CD4-positive, CD25-positive, alpha-beta regulatory T cell (primary cell): ENCODE measurements around the gene AVPR1B. TPM values are rescaled to one million over a fixed set of nuclear protein-coding genes. Genes with fewer than 3 reads are reported as not detected.

Experiments used
- ATAC-seq, 2 donors: fragments of 150-1000 bp; cut with Tn5 transposase; one replicate each; pipeline ENCODE4 v1.10.0; 2021; ENCODE audit warnings: low read depth in 2 of 2, moderate number of reproducible peaks in 2 of 2, moderate library complexity in 1 of 2
- DNase-seq, 3 donors: peaks; one replicate each; pipeline versions ENCODE4 v3.0.0 to v3.0.0-alpha.2; 2012 to 2022; ENCODE audit warnings: mixed read lengths in 1 of 3
- H3K27ac ChIP-seq: one replicate; pipeline ENCODE4 v1.7.0; 2013; ENCODE audit warnings: mild to moderate bottlenecking, low read length; ENCODE audit not compliant: insufficient read depth, poor library complexity, severe bottlenecking
- H3K27me3 ChIP-seq: one replicate; pipeline ENCODE4 v1.7.0; 2013; ENCODE audit warnings: low read length; ENCODE audit not compliant: control insufficient read depth, insufficient read depth
- H3K36me3 ChIP-seq: one replicate; pipeline ENCODE4 v1.7.0; 2013; ENCODE audit warnings: mild to moderate bottlenecking, low read length, moderate library complexity; ENCODE audit not compliant: control insufficient read depth, insufficient read depth
- H3K4me1 ChIP-seq: 2 replicates; pipeline ENCODE4 v1.7.0; 2013; ENCODE audit warnings: mild to moderate bottlenecking, low read length; ENCODE audit not compliant: insufficient read depth, control insufficient read depth, poor library complexity, severe bottlenecking
- H3K4me3 ChIP-seq: one replicate; pipeline ENCODE4 v1.7.0; 2013; ENCODE audit warnings: low read depth, mild to moderate bottlenecking, low read length, moderate library complexity
- H3K9me3 ChIP-seq, 2 experiments: 1 replicate in 1 of 2; 2 replicates in 1 of 2; pipeline ENCODE4 v1.7.0; 2013; ENCODE audit warnings: low read length in 2 of 2, mild to moderate bottlenecking in 1 of 2, moderate library complexity in 1 of 2; ENCODE audit not compliant: control insufficient read depth in 2 of 2
- H3K27ac Mint-ChIP-seq, 3 donors: one replicate each; pipeline ENCODE4 v1.8.0; 2020 to 2022; ENCODE audit warnings: mild to moderate bottlenecking in 3 of 3, mixed read lengths in 3 of 3, moderate library complexity in 2 of 3
- H3K27me3 Mint-ChIP-seq: one replicate; pipeline ENCODE4 v1.8.0; 2022; ENCODE audit warnings: mild to moderate bottlenecking, mixed read lengths
- H3K36me3 Mint-ChIP-seq: one replicate; pipeline ENCODE4 v1.8.0; 2020; ENCODE audit warnings: mixed read lengths
- H3K4me1 Mint-ChIP-seq, 4 donors: one replicate each; pipeline ENCODE4 v1.8.0; 2020 to 2022; ENCODE audit warnings: mixed read lengths in 4 of 4, mild to moderate bottlenecking in 1 of 4
- H3K4me3 Mint-ChIP-seq, 4 donors: one replicate each; pipeline ENCODE4 v1.8.0; 2020 to 2022; ENCODE audit warnings: mild to moderate bottlenecking in 4 of 4, mixed read lengths in 4 of 4, moderate library complexity in 3 of 4
- H3K9me3 Mint-ChIP-seq, 7 donors: one replicate each; pipeline ENCODE4 v1.8.0; 2020 to 2022; ENCODE audit warnings: mixed read lengths in 7 of 7, mild to moderate bottlenecking in 3 of 7, moderate library complexity in 2 of 7
- polyA plus RNA-seq, 4 donors: library from polyadenylated mRNA; unstranded; fragments of 300-500 nt; fragmentation: Illumina TruSeq; gene quantifications; one replicate each; pipeline ENCODE4 v1.2.3, GENCODE V29; 2021
- total RNA-seq: library from RNA; stranded (reverse); gene quantifications from one replicate; pipeline ENCODE4 v1.2.3, GENCODE V29; 2022

Gene AVPR1B
- total and polyA plus RNA-seq, 5 donors from 2014 or later, result not detected

GRCh38 chr1:206120406-206120805 is 3.2 kb upstream of the AVPR1B start:
- peaks cover 26% of the 10 kb centered on the region for H3K27me3 ChIP-seq
- H3K9me3 Mint-ChIP-seq, result peaks cover 0 to 14% (median 5%) of the 10 kb centered on the region in 7 donors
- no peaks in the 10 kb centered on the region for H3K36me3 Mint-ChIP-seq
- H3K27me3 Mint-ChIP-seq, result peaks cover 70% of the 10 kb centered on the region
- H3K27ac ChIP-seq, result no peak overlapping the region
- H3K4me1 Mint-ChIP-seq, result peaks cover 0 to 10% (median 0%) of the 10 kb centered on the region in 4 donors
- H3K27ac Mint-ChIP-seq, result no peak overlapping the region
- H3K9me3 ChIP-seq, result peaks cover 6 to 15% of the 10 kb centered on the region in 2 experiments
- ATAC-seq (no peak), DNase-seq (no peak)
- H3K4me3 Mint-ChIP-seq, result no peak overlapping the region
- H3K36me3 ChIP-seq, result no peaks in the 10 kb centered on the region
- H3K4me3 ChIP-seq, result no peak overlapping the region
- peaks cover 6% of the 10 kb centered on the region for H3K4me1 ChIP-seq

GRCh38 chr1:206116873-206117150 is 376 bp downstream of the AVPR1B start:
- H3K4me1 Mint-ChIP-seq, result peaks cover 0 to 10% (median 0%) of the 10 kb centered on the region in 4 donors
- H3K9me3 Mint-ChIP-seq, result peaks cover 0 to 9% (median 2%) of the 10 kb centered on the region in 7 donors
- no peaks in the 10 kb centered on the region for H3K36me3 ChIP-seq

DNA sequence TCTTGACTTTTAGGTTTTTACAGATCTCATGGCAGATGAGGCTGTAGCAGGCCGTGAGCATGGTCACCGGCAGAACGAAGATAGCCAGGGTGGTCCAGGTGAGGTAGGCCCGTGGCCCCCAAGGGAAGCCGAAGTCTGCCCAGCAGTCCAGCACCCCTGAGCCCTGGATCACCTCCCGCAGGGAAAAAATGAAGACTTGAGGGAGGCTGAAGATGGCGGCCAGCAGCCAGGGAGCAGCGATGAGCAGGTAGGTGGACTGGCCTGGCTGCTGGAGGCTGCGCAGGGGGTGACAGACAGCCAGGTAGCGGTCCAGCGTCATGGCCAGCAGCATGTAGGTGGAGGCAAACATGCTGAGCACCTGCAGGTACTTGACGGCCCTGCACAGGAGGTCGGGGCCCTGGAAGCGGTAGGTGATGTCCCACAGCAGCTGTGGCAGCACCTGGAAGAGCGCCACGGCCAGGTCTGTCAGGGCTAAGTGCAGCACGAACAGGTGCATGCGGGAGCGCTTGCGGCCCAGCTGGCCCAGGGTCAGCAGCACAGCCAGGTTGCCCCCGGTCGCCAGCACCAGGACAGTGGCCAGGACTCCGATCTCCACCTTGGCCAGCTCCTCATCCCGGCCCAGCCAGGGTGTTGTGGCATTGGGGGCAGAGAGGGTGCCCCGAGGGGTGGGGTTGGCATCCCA is 856 bp downstream of the AVPR1B start:
- ATAC-seq (no peak), DNase-seq (no peak)
- no peaks in the 10 kb centered on the region for H3K36me3 ChIP-seq
- peak overlapping the region in 1 of 4 donors; percentile 36 for H3K4me3 Mint-ChIP-seq
- peaks cover 16% of the 10 kb centered on the region for H3K27me3 ChIP-seq
- peaks cover 6% of the 10 kb centered on the region for H3K4me1 ChIP-seq
- no peak overlapping the region for H3K4me3 ChIP-seq
- no peak overlapping the region for H3K27ac ChIP-seq
- H3K4me1 Mint-ChIP-seq, result peaks cover 0 to 10% (median 0%) of the 10 kb centered on the region in 4 donors
- H3K9me3 ChIP-seq, result peaks cover 0 to 8% of the 10 kb centered on the region in 2 experiments
- H3K27ac Mint-ChIP-seq, result no peak overlapping the region
- peaks cover 62% of the 10 kb centered on the region for H3K27me3 Mint-ChIP-seq
- no peaks in the 10 kb centered on the region for H3K36me3 Mint-ChIP-seq
- H3K9me3 Mint-ChIP-seq, result peaks cover 0 to 5% (median 2%) of the 10 kb centered on the region in 7 donors

More at GRCh38 chr1:206116873-206117150, 376 bp downstream of the AVPR1B start:
- H3K4me1 ChIP-seq, result peaks cover 6% of the 10 kb centered on the region
- peaks cover 16% of the 10 kb centered on the region for H3K27me3 ChIP-seq
- H3K27me3 Mint-ChIP-seq, result peaks cover 62% of the 10 kb centered on the region
- DNase-seq (no peak), ATAC-seq (no peak)
- no peak overlapping the region for H3K4me3 ChIP-seq
- no peak overlapping the region for H3K27ac ChIP-seq
- H3K36me3 Mint-ChIP-seq, result no peaks in the 10 kb centered on the region
- H3K27ac Mint-ChIP-seq, result peak overlapping the region in 1 of 3 donors; percentile 83
- H3K9me3 ChIP-seq, result peaks cover 1 to 12% of the 10 kb centered on the region in 2 experiments
- H3K4me3 Mint-ChIP-seq, result peak overlapping the region in 2 of 4 donors; percentile 36 to 38

- H3K9me3 ChIP-seq, result peaks cover 0 to 2% of the 10 kb centered on the region in 2 experiments
- Mint-ChIP-seq H3K4me3 (peak overlapping the region in 1 of 4 donors; percentile 26), H3K4me1 (peaks cover 0 to 10% (median 0%) of the 10 kb centered on the region in 4 donors), H3K27me3 (peaks cover 60% of the 10 kb centered on the region), H3K27ac (no peak overlapping the region), H3K9me3 (peaks cover 0 to 5% (median 0%) of the 10 kb centered on the region in 7 donors), H3K36me3 (no peaks in the 10 kb centered on the region)
- no peak for DNase-seq
- H3K4me1 ChIP-seq, result peaks cover 6% of the 10 kb centered on the region
- no peaks in the 10 kb centered on the region for H3K36me3 ChIP-seq
- H3K27me3 ChIP-seq, result peaks cover 12% of the 10 kb centered on the region
- no peak overlapping the region for H3K27ac ChIP-seq
- no peak overlapping the region for H3K4me3 ChIP-seq
- no peak for ATAC-seq
Measured at GRCh38 chr1:206115791-206116190, 1.4 kb downstream of the AVPR1B start.

- no peak for ATAC-seq
- H3K4me3 Mint-ChIP-seq, result no peak overlapping the region
- H3K4me1 Mint-ChIP-seq, result peaks cover 0 to 10% (median 0%) of the 10 kb centered on the region in 4 donors
Measured at GRCh38 chr1:206114692-206115640, 2.2 kb downstream of the AVPR1B start.

DNA sequence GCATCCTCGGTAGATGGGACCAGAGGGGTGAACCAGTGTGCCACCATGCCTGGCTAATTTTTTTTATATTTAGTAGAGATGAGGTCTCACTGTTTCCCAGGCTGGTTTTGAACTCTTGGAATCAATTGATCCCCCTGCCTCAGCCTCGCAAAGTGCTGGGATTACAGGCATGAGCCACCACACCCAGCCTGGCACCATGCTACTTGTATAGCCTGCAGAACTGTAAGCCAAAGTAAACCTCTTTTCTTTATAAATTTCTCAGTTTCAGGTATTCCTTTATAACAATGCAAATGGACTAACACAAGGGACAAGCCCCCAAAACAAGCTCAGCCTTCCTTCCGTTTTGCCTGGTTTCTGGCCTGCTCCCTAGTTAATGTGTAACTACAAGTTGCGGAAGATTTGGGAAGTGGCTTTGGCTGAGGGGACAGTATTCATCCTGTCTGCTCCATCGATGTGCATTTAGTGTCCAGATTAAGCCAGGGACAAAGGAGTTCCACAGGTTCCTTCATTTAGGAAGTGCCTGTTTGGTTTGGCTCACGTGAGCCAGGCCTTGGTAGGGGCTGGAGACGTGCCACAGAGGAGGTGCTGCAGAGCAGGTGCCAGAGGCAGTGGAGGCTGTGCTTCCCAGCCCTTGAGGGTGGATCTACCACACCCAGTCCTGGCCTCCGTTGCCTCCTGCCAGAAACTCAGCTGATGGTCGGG is 4.4 kb downstream of the AVPR1B start:
- Mint-ChIP-seq H3K27me3 (peaks cover 54% of the 10 kb centered on the region), H3K36me3 (no peaks in the 10 kb centered on the region), H3K27ac (no peak overlapping the region), H3K9me3 (peaks cover 0 to 2% (median 0%) of the 10 kb centered on the region in 7 donors), H3K4me1 (peaks cover 0 to 8% (median 0%) of the 10 kb centered on the region in 4 donors), H3K4me3 (no peak overlapping the region)
- Histone ChIP-seq H3K4me1 (peaks cover 6% of the 10 kb centered on the region), H3K4me3 (no peak overlapping the region), H3K9me3 (no peaks in the 10 kb centered on the region), H3K27ac (no peak overlapping the region), H3K27me3 (peaks cover 1% of the 10 kb centered on the region), H3K36me3 (no peaks in the 10 kb centered on the region)
- no peak for ATAC-seq
- DNase-seq, result no peak

More at GRCh38 chr1:206114692-206115640, 2.2 kb downstream of the AVPR1B start:
- no peaks in the 10 kb centered on the region for H3K9me3 ChIP-seq
- H3K36me3 ChIP-seq, result no peaks in the 10 kb centered on the region
- Mint-ChIP-seq H3K9me3 (peaks cover 0 to 3% (median 0%) of the 10 kb centered on the region in 7 donors), H3K27me3 (peaks cover 52% of the 10 kb centered on the region), H3K27ac (no peak overlapping the region), H3K36me3 (no peaks in the 10 kb centered on the region)
- no peak overlapping the region for H3K27ac ChIP-seq
- peaks cover 8% of the 10 kb centered on the region for H3K27me3 ChIP-seq
- no peak overlapping the region for H3K4me3 ChIP-seq
- DNase-seq, result no peak
- peaks cover 6% of the 10 kb centered on the region for H3K4me1 ChIP-seq

- ATAC-seq (no peak), DNase-seq (no peak)
- no peaks in the 10 kb centered on the region for H3K9me3 Mint-ChIP-seq
- Histone ChIP-seq H3K4me1 (no peaks in the 10 kb centered on the region), H3K9me3 (no peaks in the 10 kb centered on the region), H3K36me3 (no peaks in the 10 kb centered on the region), H3K4me3 (no peak overlapping the region), H3K27ac (no peak overlapping the region), H3K27me3 (no peaks in the 10 kb centered on the region)
- no peak overlapping the region for H3K4me3 Mint-ChIP-seq
- H3K4me1 Mint-ChIP-seq, result peaks cover 0 to 3% (median 0%) of the 10 kb centered on the region in 4 donors
- H3K27me3 Mint-ChIP-seq, result peaks cover 47% of the 10 kb centered on the region
- no peaks in the 10 kb centered on the region for H3K36me3 Mint-ChIP-seq
- H3K27ac Mint-ChIP-seq, result no peak overlapping the region
Measured at GRCh38 chr1:206111271-206111927, 5.8 kb downstream of the AVPR1B start.
